H9 (cell line): Measurements from ENCODE around the gene RBMS3. TPM values are rescaled to one million over a fixed set of nuclear protein-coding genes. Genes with fewer than 3 reads are reported as not detected.

Source experiments
- DNase-seq: peaks from one replicate; pipeline ENCODE4 v3.0.0-alpha.2; 2017
- H2AFZ ChIP-seq: one replicate; pipeline ENCODE4 v1.6.1; 2013; ENCODE audit warnings: mild to moderate bottlenecking, low read length, control low read depth, moderate library complexity
- H2AK5ac ChIP-seq: 2 replicates; pipeline ENCODE4 v1.6.1; 2013; ENCODE audit warnings: low read length, control low read depth, mixed read lengths; ENCODE audit not compliant: insufficient read length
- H2BK120ac ChIP-seq: one replicate; pipeline ENCODE4 v1.6.1; 2013; ENCODE audit warnings: low read depth, mild to moderate bottlenecking, low read length, control low read depth, inconsistent platforms; ENCODE audit not compliant: poor library complexity, severe bottlenecking
- H2BK12ac ChIP-seq: 2 replicates; pipeline ENCODE4 v1.6.1; 2013; ENCODE audit warnings: low read length, control low read depth, mixed read lengths, low read depth; ENCODE audit not compliant: insufficient read length
- H2BK15ac ChIP-seq: 2 replicates; pipeline ENCODE4 v1.6.1; 2013; ENCODE audit warnings: low read depth, low read length, control low read depth
- H2BK20ac ChIP-seq: one replicate; pipeline ENCODE4 v1.6.1; 2013; ENCODE audit warnings: low read depth, mild to moderate bottlenecking, low read length, control low read depth, inconsistent platforms; ENCODE audit not compliant: poor library complexity, severe bottlenecking
- H2BK5ac ChIP-seq: 2 replicates; pipeline ENCODE4 v1.6.1; 2013; ENCODE audit warnings: low read length, control low read depth, mixed read lengths; ENCODE audit not compliant: insufficient read length
- H3K14ac ChIP-seq: 2 replicates; pipeline ENCODE4 v1.6.1; 2013; ENCODE audit warnings: low read length, control low read depth; ENCODE audit not compliant: insufficient read depth
- H3K18ac ChIP-seq: 2 replicates; pipeline ENCODE4 v1.6.1; 2013; ENCODE audit warnings: low read depth, mild to moderate bottlenecking, mixed read lengths, low read length, control low read depth; ENCODE audit not compliant: insufficient read length
- H3K23ac ChIP-seq: 2 replicates; pipeline ENCODE4 v1.6.1; 2013; ENCODE audit warnings: low read length, control low read depth, mixed read lengths, low read depth; ENCODE audit not compliant: insufficient read length
- H3K23me2 ChIP-seq: 2 replicates; pipeline ENCODE4 v1.6.1; 2013; ENCODE audit warnings: low read depth, mild to moderate bottlenecking, mixed read lengths, low read length, control low read depth; ENCODE audit not compliant: insufficient read length, poor library complexity, severe bottlenecking
- H3K27ac ChIP-seq: 2 replicates; pipeline ENCODE4 v1.5.1; 2013; ENCODE audit warnings: low read length, control low read depth, mixed read lengths, low read depth; ENCODE audit not compliant: insufficient read length
- H3K27me3 ChIP-seq: 2 replicates; pipeline ENCODE4 v1.6.1; 2013; ENCODE audit warnings: low read length, control low read depth, inconsistent platforms; ENCODE audit not compliant: insufficient read depth
- H3K4ac ChIP-seq: 2 replicates; pipeline ENCODE4 v1.6.1; 2013; ENCODE audit warnings: low read depth, mild to moderate bottlenecking, control low read depth, inconsistent platforms, low read length, moderate library complexity
- H3K4me1 ChIP-seq: 2 replicates; pipeline ENCODE4 v1.6.1; 2013; ENCODE audit warnings: low read length, control low read depth, inconsistent platforms; ENCODE audit not compliant: insufficient read depth
- H3K4me2 ChIP-seq: 2 replicates; pipeline ENCODE4 v1.6.1; 2013; ENCODE audit warnings: low read length, control low read depth, mixed read lengths; ENCODE audit not compliant: insufficient read length, insufficient read depth
- H3K56ac ChIP-seq: 2 replicates; pipeline ENCODE4 v1.6.1; 2013; ENCODE audit warnings: low read depth, mild to moderate bottlenecking, mixed read lengths, low read length, control low read depth; ENCODE audit not compliant: insufficient read length
- H3K79me1 ChIP-seq: 2 replicates; pipeline ENCODE4 v1.6.1; 2013; ENCODE audit warnings: low read depth, mild to moderate bottlenecking, moderate library complexity, low read length, control low read depth, inconsistent platforms; ENCODE audit not compliant: insufficient read depth, poor library complexity, severe bottlenecking
- H3K79me2 ChIP-seq: 2 replicates; pipeline ENCODE4 v1.6.1; 2013; ENCODE audit warnings: low read length, control low read depth, inconsistent platforms; ENCODE audit not compliant: insufficient read depth
- H3K9ac ChIP-seq: 2 replicates; pipeline ENCODE4 v1.6.1; 2013; ENCODE audit warnings: low read length, control low read depth, mixed read lengths; ENCODE audit not compliant: insufficient read length; ENCODE audit errors: extremely low read depth
- H3K9me3 ChIP-seq: one replicate; pipeline ENCODE4 v1.6.1; 2013; ENCODE audit warnings: low read depth, low read length, inconsistent platforms; ENCODE audit not compliant: control insufficient read depth
- H3T11ph ChIP-seq: one replicate; pipeline ENCODE4 v1.6.1; 2013; ENCODE audit warnings: mild to moderate bottlenecking, low read length, control low read depth, inconsistent platforms
- H4K20me1 ChIP-seq: one replicate; pipeline ENCODE4 v1.6.1; 2013; ENCODE audit not compliant: control insufficient read depth, insufficient read length, insufficient read depth
- H4K5ac ChIP-seq: 2 replicates; pipeline ENCODE4 v1.6.1; 2013; ENCODE audit warnings: low read depth, mild to moderate bottlenecking, mixed read lengths, low read length, control low read depth; ENCODE audit not compliant: insufficient read length
- H4K8ac ChIP-seq: replicated peaks from 2 replicates; pipeline ENCODE4 v1.6.1; 2013; ENCODE audit warnings: low read length, control low read depth, mixed read lengths, low read depth; ENCODE audit not compliant: insufficient read length
- H4K91ac ChIP-seq: 2 replicates; pipeline ENCODE4 v1.6.1; 2013; ENCODE audit warnings: low read depth, mild to moderate bottlenecking, moderate library complexity, mixed read lengths, low read length, control low read depth; ENCODE audit not compliant: insufficient read length
- H3K27ac Mint-ChIP-seq, 3 experiments: 2 replicates in 2 of 3; 3 replicates in 1 of 3; pipeline ENCODE4 v1.8.0; 2020 to 2021; ENCODE audit warnings: mixed read lengths in 3 of 3, mild to moderate bottlenecking in 1 of 3, moderate library complexity in 1 of 3
- H3K27me3 Mint-ChIP-seq: 2 replicates; pipeline ENCODE4 v1.8.0; 2021; ENCODE audit warnings: low read depth, mild to moderate bottlenecking, moderate library complexity, mixed read lengths
- H3K36me3 Mint-ChIP-seq, 3 experiments: 2 replicates in 2 of 3; 3 replicates in 1 of 3; pipeline ENCODE4 v1.8.0; 2020 to 2021; ENCODE audit warnings: low read depth in 3 of 3, mixed read lengths in 3 of 3; ENCODE audit not compliant: insufficient read depth in 1 of 3
- H3K4me1 Mint-ChIP-seq, 2 experiments: 2 replicates each; pipeline ENCODE4 v1.8.0; 2020; ENCODE audit warnings: mixed read lengths in 2 of 2
- H3K4me3 Mint-ChIP-seq, 2 experiments: 2 replicates in 1 of 2; 3 replicates in 1 of 2; pipeline ENCODE4 v1.8.0; 2020 to 2021; ENCODE audit warnings: mild to moderate bottlenecking in 2 of 2, mixed read lengths in 2 of 2, moderate library complexity in 1 of 2
- H3K9me3 Mint-ChIP-seq, 2 experiments: 2 replicates in 1 of 2; 3 replicates in 1 of 2; pipeline ENCODE4 v1.8.0; 2020; ENCODE audit warnings: mild to moderate bottlenecking in 2 of 2, mixed read lengths in 2 of 2, moderate library complexity in 1 of 2
- CTCF ChIP-seq: fragments of 200-600 bp; sonication (generic); conservative IDR thresholded peaks from 3 replicates; pipeline ENCODE4 v1.8.0; 2021; ENCODE audit warnings: antibody characterized with exemption, mild to moderate bottlenecking
- WGBS: extraction: QIAGEN DNeasy Blood & Tissue Kit; methylation state at CpG from one replicate; pipeline ENCODE4 v1.1.7; 2013; ENCODE audit warnings: missing lambda C conversion rate, low lambda C conversion rate, mixed read lengths; ENCODE audit not compliant: insufficient read length; ENCODE audit errors: extremely low coverage; 5-methylcytosine and 5-hydroxymethylcytosine counted together
- total RNA-seq: library from RNA; stranded (reverse); gene quantifications from 2 replicates; pipeline ENCODE4 v1.2.1, GENCODE V29; 2021

The RBMS3 gene
- total RNA-seq, 1 experiment from 2014 or later, result 8.1 TPM

DNA sequence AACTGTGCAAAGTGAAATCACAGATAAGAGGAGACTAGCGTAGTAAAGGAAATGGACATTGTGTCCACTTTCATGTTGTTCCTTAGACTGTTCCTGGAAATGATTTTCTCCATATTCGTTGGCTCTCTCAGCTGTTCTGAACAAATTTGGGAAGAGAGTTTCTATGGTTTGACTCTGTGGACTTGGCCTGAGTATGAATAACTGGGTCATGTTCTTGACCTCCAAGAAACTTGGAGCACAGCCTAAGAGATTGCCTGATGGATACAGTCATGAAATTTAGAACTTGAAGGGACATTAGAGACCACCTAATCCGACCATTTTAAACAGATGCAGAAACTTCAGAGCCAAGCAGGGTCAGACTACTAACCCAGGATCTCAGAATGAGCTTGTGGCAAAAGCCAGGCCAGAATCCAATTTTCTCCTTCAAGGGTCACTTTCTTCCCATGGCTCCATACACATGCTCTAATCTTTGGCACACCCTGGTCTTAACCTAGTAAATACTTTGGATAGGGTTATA is 430.4 kb downstream of the RBMS3 start:
- Histone ChIP-seq H3K27me3 (no peaks in the 10 kb centered on the region), H3T11ph (no peak overlapping the region), H2BK20ac (no peak overlapping the region), H3K18ac (no peak overlapping the region), H3K4me1 (peaks cover under 1% of the 10 kb centered on the region; the same call in 1 of the 2 replicates), H2AK5ac (no peak overlapping the region), H3K23ac (no peak overlapping the region), H3K9me3 (no peaks in the 10 kb centered on the region), H4K91ac (no peak overlapping the region), H2BK120ac (no peak overlapping the region), H3K56ac (no peak overlapping the region), H3K23me2 (no peaks in the 10 kb centered on the region), H3K14ac (no peak overlapping the region), H2BK12ac (no peak overlapping the region), H3K27ac (no peak overlapping the region), H3K79me2 (no peaks in the 10 kb centered on the region), H4K20me1 (no peaks in the 10 kb centered on the region), H3K79me1 (no peaks in the 10 kb centered on the region), H3K4ac (no peak overlapping the region), H2BK15ac (no peak overlapping the region), H3K4me2 (no peak overlapping the region), H2AFZ (no peak overlapping the region), H4K5ac (no peak overlapping the region), H2BK5ac (no peak overlapping the region), H3K9ac (no peak overlapping the region), H4K8ac (no peak overlapping the region)
- WGBS, result no CpG with 5 or more reads among the region's 3 CpGs
- peaks cover 3 to 6% of the 10 kb centered on the region in 2 experiments; a peak in 3 of 4 replicates for H3K4me1 Mint-ChIP-seq
- 0 out of 7 replicates have a peak overlapping the region, but pooled peaks of 1 of the 3 experiments have one; percentile 40 for H3K27ac Mint-ChIP-seq
- no peaks in the 10 kb centered on the region for H3K36me3 Mint-ChIP-seq
- H3K27me3 Mint-ChIP-seq, result no peaks in the 10 kb centered on the region
- no peak for DNase-seq
- H3K9me3 Mint-ChIP-seq, result no peaks in the 10 kb centered on the region
- no peak overlapping the region for H3K4me3 Mint-ChIP-seq
- TF ChIP-seq CTCF, result no peak
